Uterus (tissue), 4 donors: ENCODE data around the gene CHIC2. TPM values are rescaled to one million over a fixed set of nuclear protein-coding genes. Genes with fewer than 3 reads are reported as not detected.

Experiments used
- DNase-seq, 2 donors: peaks; one replicate each; pipeline ENCODE4 v3.0.0-alpha.2; 2019 to 2020
- H3K27ac ChIP-seq, 2 donors: fragments of 200-600 bp; sonication (generic); 1 replicate in 1 of 2; 2 replicates in 1 of 2; pipeline ENCODE4 v1.5.1; 2016 to 2018
- H3K27me3 ChIP-seq, 2 donors: fragments of 200-600 bp; sonication (generic); one replicate each; pipeline ENCODE4 v1.5.1; 2018 to 2019; ENCODE audit warnings: control low read depth in 1 of 2
- H3K36me3 ChIP-seq, 2 donors: fragments of 200-600 bp; sonication (generic); one replicate each; pipeline ENCODE4 v1.5.1; 2019; ENCODE audit warnings: control low read depth in 1 of 2
- H3K4me1 ChIP-seq, 2 donors: fragments of 200-600 bp; sonication (generic); one replicate each; pipeline ENCODE4 v1.5.1; 2018 to 2019; ENCODE audit warnings: control low read depth in 1 of 2
- H3K4me3 ChIP-seq, 2 donors: fragments of 200-600 bp; sonication (generic); 1 replicate in 1 of 2; 2 replicates in 1 of 2; pipeline ENCODE4 v1.5.1; 2018 to 2019; ENCODE audit warnings: mild to moderate bottlenecking in 1 of 2
- H3K9me3 ChIP-seq, 2 donors: fragments of 200-600 bp; sonication (generic); one replicate each; pipeline ENCODE4 v1.5.1; 2019; ENCODE audit warnings: control low read depth in 1 of 2
- POLR2A ChIP-seq, 2 donors: fragments of 450-650 bp; IDR thresholded peaks; one replicate each; pipeline ENCODE4 v1.6.1; 2016; ENCODE audit warnings: antibody characterized with exemption in 2 of 2, mild to moderate bottlenecking in 1 of 2, moderate library complexity in 1 of 2
- intact Hi-C: fragments of 100-400 bp; cut with DNase I; formaldehyde crosslinking; loops from one replicate; pipeline ENCODE4 v1.15.1; 2023; ENCODE audit warnings: low total_unique reads
- total RNA-seq, 4 donors: library from RNA; depleted of rRNA in 3 of 4; stranded (reverse); fragments of >200 nt in 3 of 4; gene quantifications; one replicate each; pipeline versions ENCODE4 v1.1.0 to v1.2.4, GENCODE V29; 2014 to 2023
- TF ChIP-seq, protein P1 (sequence below), 4 experiments: fragments of 200-600 bp in 2 of 4; fragments of 450-650 bp in 2 of 4; sonication (generic) in 2 of 4; IDR thresholded peaks; one replicate each; pipeline ENCODE4 v1.5.1; 2016 to 2019; ENCODE audit warnings: antibody characterized with exemption in 4 of 4, mild to moderate bottlenecking in 2 of 4, moderate library complexity in 1 of 4
- donor health status: DM: yes; HTN: yes; CAD: no.

CHIC2 gene
- total RNA-seq, 4 donors from 2014 or later, result 26.0 to 80.2 (median 52.8) TPM

DNA sequence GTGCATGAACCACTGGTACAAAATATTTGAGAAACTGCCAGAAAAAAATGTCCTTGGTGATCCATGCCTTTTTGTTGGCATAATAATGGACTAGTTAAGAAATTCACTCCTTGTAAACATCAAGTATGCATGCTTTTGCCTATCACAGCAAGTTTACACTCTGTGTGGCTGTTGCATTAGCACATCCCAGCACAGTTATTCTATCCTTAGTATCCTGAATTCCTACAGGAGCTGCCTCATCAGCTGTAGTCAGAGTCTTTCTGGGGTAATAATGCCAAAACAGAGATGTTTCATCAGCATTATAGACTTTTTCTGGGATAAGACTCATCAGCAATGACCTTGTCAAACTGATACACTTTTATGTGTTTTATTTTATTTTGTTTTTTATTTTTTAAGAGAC is 82.8 kb downstream of the CHIC2 start:
- no peak for TF ChIP-seq POLR2A (IDR thresholded peaks at IDR 0.05)
- Histone ChIP-seq H3K27ac (no peak overlapping the region), H3K36me3 (no peaks in the 10 kb centered on the region), H3K4me1 (no peaks in the 10 kb centered on the region), H3K27me3 (no peaks in the 10 kb centered on the region), H3K4me3 (no peak overlapping the region), H3K9me3 (no peaks in the 10 kb centered on the region)
- intact Hi-C loops, result no loop called here
- no peak for DNase-seq

DNA sequence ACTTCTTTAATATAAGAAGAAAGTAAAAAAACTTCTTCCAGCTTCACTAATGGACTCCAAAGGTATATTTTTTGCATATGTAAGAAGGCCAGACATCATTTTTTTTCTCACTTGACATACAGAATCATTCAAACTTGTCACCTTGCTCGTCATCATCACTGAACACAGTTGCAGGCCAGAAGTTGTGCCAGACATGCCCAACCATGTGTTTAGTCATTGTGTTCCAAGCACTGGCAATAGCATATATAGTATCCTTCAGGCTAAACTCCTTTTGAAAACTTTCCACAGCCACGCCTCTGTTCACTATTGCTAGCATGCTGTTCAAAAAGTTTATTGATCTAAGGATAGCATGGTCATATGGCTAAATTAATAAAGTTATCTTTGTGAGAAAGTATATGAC is 83.3 kb downstream of the CHIC2 start:
- no peaks in the 10 kb centered on the region for H3K9me3 ChIP-seq
- H3K27me3 ChIP-seq, result no peaks in the 10 kb centered on the region
- no peaks in the 10 kb centered on the region for H3K4me1 ChIP-seq
- no peaks in the 10 kb centered on the region for H3K36me3 ChIP-seq
- H3K27ac ChIP-seq, result no peak overlapping the region
- TF ChIP-seq, protein P1, sequence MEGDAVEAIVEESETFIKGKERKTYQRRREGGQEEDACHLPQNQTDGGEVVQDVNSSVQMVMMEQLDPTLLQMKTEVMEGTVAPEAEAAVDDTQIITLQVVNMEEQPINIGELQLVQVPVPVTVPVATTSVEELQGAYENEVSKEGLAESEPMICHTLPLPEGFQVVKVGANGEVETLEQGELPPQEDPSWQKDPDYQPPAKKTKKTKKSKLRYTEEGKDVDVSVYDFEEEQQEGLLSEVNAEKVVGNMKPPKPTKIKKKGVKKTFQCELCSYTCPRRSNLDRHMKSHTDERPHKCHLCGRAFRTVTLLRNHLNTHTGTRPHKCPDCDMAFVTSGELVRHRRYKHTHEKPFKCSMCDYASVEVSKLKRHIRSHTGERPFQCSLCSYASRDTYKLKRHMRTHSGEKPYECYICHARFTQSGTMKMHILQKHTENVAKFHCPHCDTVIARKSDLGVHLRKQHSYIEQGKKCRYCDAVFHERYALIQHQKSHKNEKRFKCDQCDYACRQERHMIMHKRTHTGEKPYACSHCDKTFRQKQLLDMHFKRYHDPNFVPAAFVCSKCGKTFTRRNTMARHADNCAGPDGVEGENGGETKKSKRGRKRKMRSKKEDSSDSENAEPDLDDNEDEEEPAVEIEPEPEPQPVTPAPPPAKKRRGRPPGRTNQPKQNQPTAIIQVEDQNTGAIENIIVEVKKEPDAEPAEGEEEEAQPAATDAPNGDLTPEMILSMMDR (IDR thresholded peaks at IDR 0.05), result no peak
- TF ChIP-seq POLR2A (IDR thresholded peaks at IDR 0.05), result no peak
- intact Hi-C loops, result no loop called here
- H3K4me3 ChIP-seq, result no peak overlapping the region
- no peak for DNase-seq

DNA sequence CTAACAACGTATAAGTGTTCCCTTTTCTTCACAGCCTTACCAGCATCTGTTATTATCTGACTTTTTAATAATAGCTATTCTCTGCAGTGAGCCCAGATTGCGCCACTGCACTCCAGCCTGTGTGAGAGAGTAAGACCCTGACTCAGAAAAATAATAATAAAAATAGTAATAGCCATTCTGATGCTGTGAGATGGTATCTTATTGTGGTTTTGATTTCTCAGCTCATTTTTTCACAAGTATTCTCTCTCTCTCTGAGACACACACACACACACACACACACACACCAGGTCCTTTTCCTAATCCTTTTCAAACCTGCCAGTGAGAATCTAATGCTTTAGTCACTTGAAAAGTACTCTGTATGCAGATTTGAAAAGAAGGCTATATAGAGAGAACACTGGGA is 89.8 kb downstream of the CHIC2 start:
- Histone ChIP-seq H3K27me3 (no peaks in the 10 kb centered on the region), H3K27ac (no peak overlapping the region), H3K36me3 (no peaks in the 10 kb centered on the region), H3K4me3 (no peak overlapping the region), H3K9me3 (no peaks in the 10 kb centered on the region), H3K4me1 (no peaks in the 10 kb centered on the region)
- no peak for TF ChIP-seq POLR2A (IDR thresholded peaks at IDR 0.05)
- TF ChIP-seq, protein P1 (IDR thresholded peaks at IDR 0.05), result no peak
- no peak for DNase-seq
- intact Hi-C loops, result no loop called here

DNA sequence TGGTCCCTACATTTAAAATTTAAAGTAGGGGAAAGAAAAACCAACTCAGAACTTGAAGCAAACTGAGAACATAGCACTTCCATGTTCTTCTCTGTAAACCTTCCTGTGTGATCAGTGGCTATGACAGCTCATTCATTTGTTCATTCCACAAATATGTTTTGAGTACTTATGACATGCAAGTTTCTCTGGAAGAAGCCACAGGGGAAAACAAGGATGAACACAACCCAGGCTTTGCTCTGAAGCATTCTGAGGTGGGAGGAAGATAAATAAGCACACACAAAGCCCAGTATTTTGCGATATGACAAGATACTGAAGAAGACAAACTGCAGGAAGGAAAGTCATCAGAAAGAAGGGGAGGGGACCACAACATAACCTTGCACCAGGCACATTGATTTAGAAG is 96.4 kb downstream of the CHIC2 start:
- no peak for DNase-seq
- TF ChIP-seq POLR2A (IDR thresholded peaks at IDR 0.05), result no peak
- TF ChIP-seq, protein P1 (IDR thresholded peaks at IDR 0.05), result no peak
- H3K4me1 ChIP-seq, result no peaks in the 10 kb centered on the region
- intact Hi-C loops, result no loop called here
- no peak overlapping the region for H3K4me3 ChIP-seq
- no peaks in the 10 kb centered on the region for H3K27me3 ChIP-seq
- H3K36me3 ChIP-seq, result no peaks in the 10 kb centered on the region
- no peak overlapping the region for H3K27ac ChIP-seq
- no peaks in the 10 kb centered on the region for H3K9me3 ChIP-seq

DNA sequence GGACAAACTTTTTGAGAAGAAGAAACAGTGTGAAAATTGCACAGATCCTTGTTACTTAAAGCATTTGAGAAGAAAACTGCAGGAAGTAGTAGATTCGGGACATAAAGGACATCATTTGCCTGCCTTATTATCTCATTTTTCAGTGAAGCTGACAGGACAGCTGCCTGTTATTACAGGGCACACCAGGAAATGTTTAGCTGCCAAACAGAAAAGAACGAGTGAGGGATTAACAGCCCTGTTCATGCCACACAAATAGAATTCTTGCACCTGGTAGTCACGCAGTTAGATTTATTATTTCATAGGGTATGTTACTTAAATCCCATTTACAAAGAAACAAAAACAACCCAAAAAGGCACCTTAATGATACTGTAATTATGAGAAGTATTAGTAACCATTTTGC is 100.6 kb downstream of the CHIC2 start:
- TF ChIP-seq, protein P1 (IDR thresholded peaks at IDR 0.05), result no peak
- intact Hi-C loops, result no loop called here
- DNase-seq, result no peak
- Histone ChIP-seq H3K36me3 (no peaks in the 10 kb centered on the region), H3K27ac (no peak overlapping the region), H3K4me1 (no peaks in the 10 kb centered on the region), H3K9me3 (no peaks in the 10 kb centered on the region), H3K27me3 (no peaks in the 10 kb centered on the region), H3K4me3 (no peak overlapping the region)

DNA sequence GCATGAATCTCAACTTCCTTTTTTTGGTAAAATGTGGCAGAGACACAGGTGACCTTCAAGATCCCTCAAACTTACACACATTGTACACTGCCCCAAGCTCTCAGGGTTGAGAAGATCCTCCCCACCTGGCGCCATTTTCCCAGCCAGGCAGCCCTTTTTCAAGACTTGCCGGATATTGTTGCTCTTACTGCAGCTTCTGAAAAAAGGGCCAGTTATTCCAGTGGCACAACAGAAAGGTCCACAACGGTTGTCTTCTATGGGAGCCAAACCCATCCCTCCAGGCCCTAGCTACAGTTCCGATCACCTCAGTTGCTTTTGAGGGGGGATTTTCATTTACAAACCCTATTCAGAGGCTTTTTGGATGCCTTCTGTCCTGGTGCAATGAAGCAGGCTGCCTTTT is 101.1 kb downstream of the CHIC2 start:
- Histone ChIP-seq H3K36me3 (no peaks in the 10 kb centered on the region), H3K4me1 (no peaks in the 10 kb centered on the region), H3K27ac (no peak overlapping the region), H3K27me3 (no peaks in the 10 kb centered on the region), H3K4me3 (no peak overlapping the region), H3K9me3 (no peaks in the 10 kb centered on the region)
- DNase-seq, result no peak
- intact Hi-C loops, result no loop called here
- TF ChIP-seq, protein P1 (IDR thresholded peaks at IDR 0.05), result no peak
- TF ChIP-seq POLR2A (IDR thresholded peaks at IDR 0.05), result no peak
